Fibroblast of the conjunctiva (primary cell): ENCODE measurements around the gene VSIG10.
A peak's percentile ranks its signal among the peaks of the same experiment; 100 is the strongest.
"Not testable (repeated sequence)": the region's sequence is repeated elsewhere in the genome, so short reads cannot be mapped to it uniquely, and the experiment has no call there.

Experiments
- DNase-seq: peaks from one replicate; pipeline ENCODE4 v3.0.0-alpha.2; 2010; ENCODE audit warnings: low read depth

Gene VSIG10

DNA sequence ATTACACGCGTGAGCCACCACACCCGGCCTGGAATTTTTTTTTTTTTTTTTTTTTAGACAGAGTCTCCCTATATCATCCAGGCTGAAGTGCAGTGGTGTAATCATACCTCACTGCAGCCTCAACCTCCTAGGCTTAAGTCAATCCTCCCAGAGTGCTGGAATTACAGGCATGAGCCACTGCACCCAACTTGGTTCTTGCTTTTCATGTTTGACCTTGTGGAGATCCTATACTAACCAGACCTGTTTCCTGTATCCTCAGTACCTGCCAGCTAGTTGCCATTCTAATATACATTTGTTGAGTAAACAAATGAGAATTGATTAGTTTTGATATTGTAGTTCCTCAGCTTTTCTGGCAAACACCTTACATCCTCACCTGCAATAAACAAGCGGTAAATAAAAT is 3.2 kb upstream of the VSIG10 start:
- DNase-seq, result no peak

DNA sequence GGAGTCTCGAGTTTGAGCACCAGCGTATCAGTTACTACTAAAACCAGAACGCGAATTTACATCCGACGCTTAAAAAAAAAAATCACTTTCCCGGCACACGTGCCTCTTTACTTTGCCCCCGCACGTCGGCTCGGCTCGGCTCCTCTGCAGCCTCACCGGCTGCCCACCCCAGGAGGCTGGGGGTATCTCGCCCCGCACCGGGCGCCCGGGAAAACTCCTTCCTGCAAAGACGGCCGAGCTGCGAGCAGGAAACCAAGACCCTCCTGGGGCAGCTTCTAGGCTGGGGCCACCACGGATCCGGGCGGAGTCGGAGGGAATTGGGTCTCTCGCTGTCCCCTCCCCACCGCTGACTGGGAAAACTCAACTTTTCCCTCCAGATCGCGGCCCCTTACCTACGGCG is 610 bp downstream of the VSIG10 start:
- no peak for DNase-seq

DNA sequence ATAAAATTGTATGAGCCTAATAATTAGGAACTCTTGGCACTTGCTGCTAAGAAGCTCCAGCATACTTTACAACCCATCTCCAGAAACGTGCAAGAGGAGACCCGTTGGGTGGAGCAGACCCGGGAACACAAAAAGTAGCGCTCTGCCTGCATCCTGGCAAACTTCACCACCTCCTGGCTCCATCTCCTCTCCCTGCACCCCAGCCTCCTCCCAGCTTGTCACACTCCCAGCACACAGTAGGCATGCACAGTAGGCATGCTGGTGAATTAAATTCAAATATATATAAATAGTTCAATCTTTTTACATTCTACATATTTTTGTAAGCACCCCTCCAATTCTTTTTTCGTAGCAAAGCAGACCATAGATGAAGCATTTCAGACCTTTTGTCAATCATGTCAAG is 1.2 kb downstream of the VSIG10 start:
- DNase-seq, result no peak

DNA sequence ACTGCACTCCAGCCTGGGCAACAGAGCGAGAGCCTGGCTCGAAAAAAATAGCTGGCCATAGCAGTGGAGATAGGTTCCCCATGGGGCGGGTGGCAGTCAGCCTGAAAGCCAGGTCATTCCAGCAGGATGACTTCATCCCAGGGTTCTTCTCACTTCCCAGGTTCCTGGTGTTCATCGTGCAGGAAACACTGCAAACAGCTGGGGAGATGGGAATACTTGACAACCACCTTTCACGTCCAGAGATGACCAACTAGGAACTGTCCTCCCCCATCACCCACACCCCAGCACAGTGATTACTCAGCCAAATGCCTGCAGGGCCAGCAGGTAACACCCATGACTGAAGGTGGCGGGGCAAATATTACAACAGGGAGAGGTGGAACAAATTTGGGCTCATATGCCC is 1.7 kb downstream of the VSIG10 start:
- no peak for DNase-seq

DNA sequence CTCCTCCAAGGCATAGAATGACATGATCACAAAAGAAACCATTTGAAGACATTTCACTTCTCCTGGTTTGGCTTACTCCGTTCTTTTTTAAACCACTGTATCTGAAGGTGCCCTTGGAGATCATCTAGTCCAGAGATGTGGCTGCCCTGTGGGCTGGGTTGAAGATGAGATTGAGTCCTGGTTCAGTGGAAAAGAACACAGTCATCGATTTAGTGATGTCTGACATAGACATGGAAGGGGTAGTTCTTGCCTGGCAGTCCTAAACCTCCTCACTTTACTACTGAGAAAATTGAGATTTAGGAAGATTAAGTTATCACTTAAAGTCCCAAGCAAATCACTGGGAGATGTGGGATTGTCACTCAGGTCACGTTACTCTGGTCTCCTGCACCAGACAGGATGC is 2.8 kb downstream of the VSIG10 start:
- no peak for DNase-seq

DNA sequence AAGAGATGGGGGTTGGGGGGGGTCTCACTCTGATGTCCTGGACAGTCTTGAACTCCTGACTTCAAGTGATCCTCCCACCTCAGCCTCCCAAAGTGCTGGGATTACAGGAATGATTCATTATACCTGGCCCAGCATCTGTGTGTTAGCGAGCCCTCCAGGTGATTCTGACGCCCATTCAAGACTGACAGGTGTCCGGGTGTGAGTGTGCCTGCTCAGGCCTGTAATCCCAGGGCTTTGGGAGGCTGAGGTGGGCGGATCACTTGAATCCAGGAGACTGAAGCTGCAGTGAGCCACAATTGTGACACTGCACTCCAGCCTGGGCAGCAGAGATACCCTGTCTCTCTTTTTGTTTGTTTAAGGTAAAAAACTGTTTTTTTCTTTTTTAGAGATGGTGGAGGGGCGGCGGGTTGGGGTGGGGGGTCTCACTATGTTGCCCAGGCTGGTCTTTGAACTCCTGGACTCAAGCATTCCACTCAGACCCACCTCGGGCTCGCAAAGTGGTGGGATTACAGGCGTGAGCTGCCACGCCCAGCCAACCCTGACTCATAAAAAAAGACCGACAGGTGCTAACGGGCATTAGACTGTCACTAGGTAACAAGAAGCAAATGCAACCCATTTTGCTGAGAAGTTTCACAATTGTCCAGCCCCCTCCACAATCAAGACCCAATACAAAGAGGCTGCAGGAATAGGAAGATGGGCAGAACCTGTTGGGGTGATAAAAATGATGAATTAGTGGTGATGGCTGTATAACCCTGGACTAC is 4.7 kb downstream of the VSIG10 start:
- no peak for DNase-seq

DNA sequence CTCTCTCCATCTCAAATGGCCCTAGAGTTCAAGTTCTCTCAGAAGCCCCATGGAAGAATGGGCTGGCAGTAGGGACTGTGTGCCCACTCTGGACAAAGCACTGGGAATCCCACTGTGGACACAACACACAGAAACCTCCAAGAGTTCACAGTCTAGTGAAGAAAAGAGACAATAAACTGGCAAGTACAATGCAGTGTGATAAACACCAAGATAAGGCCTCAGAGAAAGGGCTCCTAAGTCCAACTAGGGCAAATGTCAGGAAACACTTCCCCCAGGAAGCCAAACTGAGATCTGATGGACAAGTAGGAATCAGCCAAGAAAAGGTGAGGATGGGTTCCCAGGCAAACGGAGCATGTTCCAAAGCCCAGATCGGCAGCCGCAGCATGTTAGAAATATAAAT is 5.4 kb downstream of the VSIG10 start:
- DNase-seq, result no peak

DNA sequence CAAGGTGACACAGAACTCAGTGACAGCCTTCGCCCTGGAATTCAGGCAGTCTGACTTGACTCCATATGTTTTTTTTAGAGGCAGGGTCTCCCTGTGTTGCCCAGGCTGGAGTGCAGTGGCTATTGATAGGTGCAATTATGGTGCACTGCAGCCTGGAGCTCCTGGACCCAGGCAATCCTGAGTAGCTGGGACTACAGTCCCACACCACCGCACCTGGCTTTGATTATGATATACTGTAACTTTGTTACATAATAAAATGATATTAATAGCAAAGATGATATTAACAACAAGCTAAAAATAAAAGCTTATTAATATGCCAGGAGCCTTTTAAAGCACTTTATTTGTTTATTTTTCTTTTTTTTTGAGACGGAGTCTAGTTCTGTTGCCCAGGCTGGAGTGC is 9.8 kb downstream of the VSIG10 start:
- no peak for DNase-seq

DNA sequence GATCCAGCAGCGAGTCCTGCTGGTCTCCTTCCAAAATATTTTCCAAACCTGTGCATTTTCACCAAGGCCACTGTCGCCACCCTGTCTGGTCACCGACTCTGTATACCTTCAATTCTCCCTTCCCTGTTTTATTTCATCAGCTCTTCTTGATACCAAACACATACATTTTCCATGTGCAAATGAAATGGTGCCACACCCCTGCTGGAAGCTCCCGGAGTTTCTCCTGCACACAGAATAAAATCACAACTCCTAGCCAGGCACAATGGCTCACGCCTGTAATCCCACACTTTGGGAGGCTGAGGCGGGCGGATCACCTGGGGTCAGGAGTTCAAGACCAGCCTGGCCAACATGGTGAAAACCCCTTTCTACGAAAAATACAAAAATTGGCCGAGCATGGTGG is 14.0 kb downstream of the VSIG10 start:
- DNase-seq, result no peak

DNA sequence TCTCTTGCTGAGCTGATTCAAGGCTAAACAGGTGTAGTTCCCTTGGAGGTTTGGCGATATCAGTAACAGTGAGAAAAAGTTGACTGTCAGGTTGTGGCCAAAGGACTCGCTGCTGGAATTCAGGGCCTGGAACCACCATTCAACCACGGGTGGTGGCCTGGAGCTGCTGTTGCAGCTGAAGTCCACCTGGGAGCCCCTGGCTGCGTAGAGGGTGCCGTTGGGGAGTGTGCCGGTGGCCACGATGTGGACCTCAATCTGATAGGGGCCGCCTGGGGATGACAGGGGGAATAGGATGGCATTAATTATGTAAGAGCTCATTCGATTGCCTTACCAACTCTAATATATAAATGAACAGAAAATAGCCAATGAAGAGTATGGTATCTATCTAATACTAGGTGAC is 21.6 kb downstream of the VSIG10 start:
- no peak for DNase-seq

DNA sequence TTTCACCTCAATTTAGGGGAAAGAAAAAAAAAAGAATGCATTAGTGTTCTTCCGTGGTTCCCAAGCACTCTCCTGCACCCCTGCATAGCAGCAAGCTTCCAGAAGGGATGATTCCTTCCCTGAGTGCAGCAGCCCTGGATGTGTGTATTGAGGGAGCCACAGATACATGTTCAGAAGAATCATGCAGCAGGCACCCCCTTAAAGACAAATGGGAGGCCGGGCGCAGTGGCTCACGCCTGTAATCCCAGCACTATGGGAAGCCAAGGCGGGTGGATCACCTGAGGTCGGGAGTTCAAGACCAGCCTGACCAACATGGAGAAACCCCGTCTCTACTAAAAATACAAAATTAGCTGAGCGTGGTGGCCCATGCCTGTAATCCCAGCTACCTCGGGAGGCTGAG is 22.3 kb downstream of the VSIG10 start:
- not testable (repeated sequence) for DNase-seq

DNA sequence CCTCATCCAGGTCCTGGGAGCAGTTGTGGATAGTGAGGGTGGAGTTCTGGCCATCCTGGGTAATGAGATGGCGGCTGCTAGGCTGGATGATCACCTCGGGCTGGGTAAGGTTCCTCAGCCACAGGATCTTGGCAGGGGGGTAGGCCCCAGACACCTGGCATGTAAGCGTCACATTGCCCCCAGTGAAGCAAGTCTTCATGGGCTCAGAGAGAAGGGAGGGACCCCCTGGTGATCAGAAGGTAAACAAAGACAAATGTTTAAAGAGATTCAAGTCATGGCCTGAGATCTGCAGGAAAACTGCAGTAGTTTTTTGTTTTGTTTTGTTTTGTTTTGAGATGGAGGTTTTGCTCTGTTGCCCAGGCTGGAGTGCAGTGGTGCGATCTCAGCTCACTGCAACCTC is 30.0 kb downstream of the VSIG10 start:
- DNase-seq, result no peak

DNA sequence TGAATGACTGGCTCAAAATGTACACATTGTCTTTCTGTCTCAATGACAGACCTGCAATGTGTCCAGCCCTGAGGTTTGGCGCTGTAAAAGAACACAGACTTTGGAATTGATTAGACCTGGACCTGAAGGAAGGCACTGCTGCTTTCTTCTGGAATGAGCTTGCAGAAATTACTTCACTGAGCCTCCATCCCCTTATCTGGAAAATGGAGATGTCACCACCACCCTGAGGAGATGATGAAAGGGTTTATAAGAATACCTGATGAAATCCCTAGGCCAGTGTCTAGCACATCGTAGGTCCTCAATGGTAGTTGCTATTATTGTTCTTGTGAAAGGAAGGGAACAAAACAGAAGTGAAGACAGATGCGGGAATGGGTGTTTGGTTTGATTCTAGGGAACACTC is 33.2 kb downstream of the VSIG10 start:
- no peak for DNase-seq

DNA sequence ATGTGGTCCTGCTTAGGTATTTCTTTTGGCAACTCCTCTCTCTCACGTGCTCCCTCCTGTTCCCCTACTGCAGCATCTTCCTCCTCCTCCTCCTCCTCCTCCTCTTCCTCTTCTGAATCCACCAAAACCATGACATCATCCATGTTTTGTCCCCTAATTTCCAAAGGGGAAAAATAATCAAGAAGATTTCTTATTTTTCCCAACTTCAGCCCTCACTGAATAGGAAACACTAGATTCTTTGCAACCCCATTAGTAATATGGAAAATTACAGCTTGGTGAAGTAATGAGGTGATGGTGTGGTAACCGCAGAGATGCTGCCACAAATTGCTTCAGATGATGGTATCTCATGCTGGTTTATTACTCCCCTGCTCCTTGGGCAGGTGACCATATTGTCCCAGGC is 35.4 kb downstream of the VSIG10 start:
- DNase-seq, result no peak

DNA sequence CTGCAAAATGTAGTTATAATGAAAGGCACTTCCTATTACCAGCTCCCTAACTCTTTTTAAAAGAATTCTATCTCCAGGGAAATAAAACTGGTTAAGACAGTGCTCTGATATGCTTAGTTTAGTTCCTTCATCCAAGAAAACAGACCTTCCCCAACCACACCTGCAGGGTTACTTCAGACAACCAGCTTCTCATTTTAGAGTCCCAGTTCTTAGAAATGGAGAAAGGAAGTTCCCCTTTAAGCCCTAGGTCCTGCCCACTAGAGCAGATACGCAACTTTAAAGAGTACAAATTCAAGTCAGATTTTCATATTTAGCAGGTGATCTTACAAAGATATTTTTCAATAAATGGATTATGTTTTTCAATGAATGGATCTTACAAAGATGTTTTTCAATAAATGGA is 38.4 kb downstream of the VSIG10 start:
- no peak for DNase-seq

DNA sequence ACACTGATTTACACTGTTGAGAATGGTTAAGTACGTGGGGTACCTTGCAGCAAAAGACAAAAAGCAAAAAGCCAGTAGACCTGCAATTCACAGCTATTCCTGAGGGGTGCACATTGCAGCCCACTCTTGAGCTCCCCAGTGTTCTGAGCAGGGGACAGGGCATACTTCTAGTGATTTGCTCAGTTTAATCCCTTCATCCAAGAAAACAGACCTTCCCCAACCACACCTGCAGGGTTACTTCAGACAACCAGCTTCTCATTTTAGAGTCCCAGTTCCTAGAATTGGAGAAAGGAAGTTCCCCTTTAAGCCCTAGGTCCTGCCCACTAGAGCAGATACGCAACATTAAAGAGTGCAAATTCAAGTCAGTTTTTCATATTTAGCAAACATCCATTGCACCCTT is 39.2 kb downstream of the VSIG10 start:
- no peak for DNase-seq

DNA sequence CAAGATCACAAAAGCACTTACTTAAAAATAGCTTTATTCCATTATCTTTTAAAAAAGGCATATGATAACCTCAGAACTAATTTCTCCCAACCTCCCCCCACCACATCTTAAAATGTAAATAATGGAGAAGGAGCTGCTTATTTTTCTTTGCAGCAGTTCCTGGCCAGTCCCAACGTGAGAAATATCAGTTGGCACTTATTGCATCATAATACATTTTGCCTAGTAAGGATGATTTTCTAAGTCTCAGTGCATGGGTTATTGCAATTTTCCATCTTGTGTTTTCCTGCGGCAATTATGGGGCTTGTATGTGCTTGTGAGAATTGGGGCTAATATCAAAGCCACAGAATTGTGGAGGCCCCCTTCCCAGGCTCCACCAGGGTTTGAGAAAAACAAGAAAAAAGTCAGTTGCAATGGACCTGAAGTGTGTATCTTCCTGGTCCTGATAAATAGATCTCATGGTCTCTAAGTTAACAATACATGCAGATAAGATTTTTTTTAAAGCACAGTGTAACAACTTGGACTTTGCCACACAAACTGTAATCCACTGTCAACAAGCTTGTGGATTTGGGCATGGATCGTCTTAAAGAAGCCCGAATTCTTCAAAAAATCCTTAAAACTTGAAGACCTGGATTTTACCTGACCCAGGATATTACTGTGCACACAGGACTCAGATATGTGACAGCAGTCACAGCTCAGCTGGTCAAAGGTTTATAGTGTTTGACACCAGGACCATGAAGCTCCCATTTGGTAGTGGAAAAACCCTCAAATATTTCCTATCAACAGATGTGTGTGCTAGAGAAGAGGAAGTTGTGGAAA is 40.0 kb downstream of the VSIG10 start:
- DNase-seq, result no peak

DNA sequence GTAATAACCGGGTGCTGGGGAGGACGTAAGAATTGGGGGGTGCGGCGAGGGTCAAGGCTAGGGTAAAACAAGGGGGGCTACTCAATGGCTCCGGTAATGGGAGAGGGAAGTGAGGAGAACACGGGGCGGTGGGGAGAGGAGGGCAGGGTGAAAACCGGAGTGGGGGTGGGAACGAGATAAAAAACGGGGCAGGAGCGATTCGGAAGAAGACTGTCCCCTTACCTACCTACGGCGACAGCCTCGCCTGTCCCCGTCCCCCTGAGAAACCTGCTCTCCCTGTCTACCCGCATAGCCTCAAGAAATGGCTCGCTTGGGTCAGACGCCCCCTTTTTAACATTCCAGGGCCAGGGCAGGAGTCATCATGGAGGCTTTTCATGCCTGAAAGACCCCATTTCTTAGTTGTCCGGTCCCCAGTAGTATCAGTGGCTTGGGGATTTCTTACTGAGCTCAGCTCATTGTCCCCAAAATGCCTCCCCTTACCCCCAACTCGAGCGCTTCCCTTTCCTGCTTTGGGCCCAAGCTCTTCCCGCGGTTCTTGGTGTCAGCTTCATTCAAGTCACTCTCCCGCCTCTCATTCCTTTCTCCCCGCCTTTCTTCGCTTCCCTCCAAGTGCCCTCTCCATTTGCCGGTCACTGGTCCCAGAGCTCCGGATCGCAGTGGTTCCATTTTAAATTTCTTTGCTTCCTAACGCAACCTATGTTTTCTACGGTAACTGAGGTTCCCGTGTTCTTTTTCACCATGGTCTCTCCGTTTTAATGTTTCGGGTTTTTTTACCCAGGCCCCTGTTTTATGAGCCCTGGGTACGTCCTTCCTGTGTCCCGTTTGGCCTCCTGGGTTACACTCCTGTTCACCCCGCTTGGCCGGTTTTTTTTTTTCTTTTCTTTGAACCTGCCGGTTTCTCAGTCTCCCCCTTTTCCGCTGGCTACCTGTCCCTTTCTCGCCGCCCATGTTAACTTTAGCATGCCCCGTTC is 41.7 kb downstream of the VSIG10 start:
- no peak for DNase-seq

DNA sequence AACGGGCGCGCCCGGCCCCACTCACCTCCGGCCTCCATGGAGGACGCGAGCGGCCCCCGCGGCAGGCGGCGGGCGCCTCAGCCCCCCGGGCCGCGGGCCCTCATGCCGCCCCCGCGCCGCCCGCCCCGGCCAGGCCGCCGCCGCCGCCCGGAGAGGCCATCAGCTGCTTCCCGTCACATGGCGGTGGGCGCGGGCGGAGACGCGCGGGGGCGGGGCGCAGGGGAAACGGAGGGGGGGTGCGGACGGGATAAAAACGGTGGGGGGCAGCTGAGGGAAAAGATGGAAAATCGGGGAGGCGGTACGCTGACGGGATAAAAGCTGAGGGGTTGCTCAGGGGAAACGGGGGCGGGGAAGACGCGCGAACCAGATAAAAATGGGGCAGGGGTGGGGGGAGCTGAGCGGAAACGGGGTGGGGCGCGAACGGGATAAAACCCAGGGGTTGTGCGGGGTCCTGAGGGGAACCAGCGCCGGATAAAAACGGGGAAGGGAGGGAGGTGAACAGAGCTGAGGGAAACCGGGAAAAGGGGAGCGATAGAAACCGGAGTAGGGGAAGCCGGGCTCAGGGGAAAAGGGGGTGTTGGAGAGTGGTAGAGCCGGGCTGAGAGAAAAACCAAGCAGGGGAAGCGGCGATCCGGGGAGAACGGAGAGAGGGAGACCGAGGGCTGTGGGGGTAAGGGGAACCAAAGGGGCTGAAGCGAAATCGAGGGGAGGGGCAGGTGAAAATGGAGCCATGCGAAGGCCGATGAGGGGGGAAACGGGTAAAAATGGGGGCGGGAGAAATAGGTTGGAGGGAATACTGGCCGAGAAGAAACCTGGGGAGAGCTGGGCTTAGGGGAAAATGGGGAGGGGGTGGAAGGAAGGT is 42.6 kb downstream of the VSIG10 start, which contains the start of gene WSB2:
WSB2 (minus strand) TSS at position 169 of the 862 bp plus-strand sequence; CDS start at position 38, 131 bp downstream.
- peak; percentile 63 for DNase-seq

DNA sequence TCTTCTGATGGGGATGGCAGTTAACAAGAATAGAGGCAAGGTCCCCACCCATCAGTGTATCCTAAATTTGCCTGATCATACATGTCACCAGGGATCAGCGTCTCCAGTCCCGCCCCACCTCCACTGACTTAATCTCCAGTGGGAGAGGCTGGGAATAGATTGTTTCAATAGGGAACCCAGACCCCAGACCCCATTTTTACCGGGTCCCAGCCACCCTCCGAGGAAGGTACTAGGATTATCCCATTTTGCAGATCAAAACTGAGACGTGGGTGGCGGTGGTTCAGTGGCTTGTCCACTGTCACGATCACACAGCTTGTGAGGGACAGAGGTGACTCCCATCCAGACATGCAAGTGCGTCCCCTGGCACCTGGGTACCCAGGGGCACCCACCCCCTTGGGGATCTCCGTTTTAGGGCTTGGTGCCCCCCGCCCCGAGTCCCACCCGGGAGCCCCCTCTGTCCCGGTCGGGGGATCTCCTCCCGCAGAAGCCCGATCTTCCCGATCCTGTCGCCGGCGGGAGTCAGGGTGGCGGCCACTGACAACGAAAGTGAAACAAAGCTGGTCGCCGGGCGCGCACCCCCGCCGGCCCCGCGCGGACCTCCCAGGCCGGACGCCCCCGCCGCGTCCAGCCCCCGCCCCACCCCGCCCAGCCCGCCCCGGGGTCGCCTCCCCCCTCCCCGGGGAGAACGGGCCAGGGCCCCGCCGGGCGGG is 43.4 kb downstream of the VSIG10 start:
- DNase-seq, result no peak
